Left lung (tissue), 10 donors: ENCODE results near the gene TMEM60. TPM values are rescaled to one million over a fixed set of nuclear protein-coding genes. Genes with fewer than 3 reads are reported as not detected.
A peak's percentile ranks its signal among the peaks of the same experiment; 100 is the strongest.

Source experiments
- ATAC-seq: fragments of 200-7000 bp; cut with Tn5 transposase; one replicate; pipeline ENCODE4 v1.9.1; 2020; ENCODE audit warnings: moderate library complexity
- DNase-seq, 4 donors: peaks; one replicate each; pipeline ENCODE4 v3.0.0-alpha.2; 2013 to 2020
- H3K27ac ChIP-seq, 2 donors: fragments of 200-600 bp; sonication (generic) in 1 of 2; one replicate each; pipeline versions ENCODE4 v1.5.0 to v1.8.0; 2020 to 2021
- H3K27me3 ChIP-seq, 2 donors: fragments of 200-600 bp; sonication (generic) in 1 of 2; one replicate each; pipeline versions ENCODE4 v1.5.0 to v1.8.0; 2020 to 2021
- H3K36me3 ChIP-seq, 2 donors: fragments of 200-600 bp; sonication (generic) in 1 of 2; one replicate each; pipeline versions ENCODE4 v1.5.0 to v1.8.0; 2020 to 2021
- H3K4me1 ChIP-seq, 2 donors: fragments of 200-600 bp; one replicate each; pipeline ENCODE4 v1.8.0; 2021
- H3K4me3 ChIP-seq, 2 donors: fragments of 200-600 bp; sonication (generic) in 1 of 2; one replicate each; pipeline versions ENCODE4 v1.5.0 to v1.8.0; 2020 to 2021; ENCODE audit warnings: mild to moderate bottlenecking in 1 of 2
- H3K9me3 ChIP-seq, 2 donors: fragments of 200-600 bp; sonication (generic) in 1 of 2; one replicate each; pipeline versions ENCODE4 v1.5.0 to v1.8.0; 2020 to 2021
- intact Hi-C, 2 donors: fragments of 100-400 bp; cut with DNase I; formaldehyde crosslinking; loops; one replicate each; pipeline versions ENCODE4 v1.11.2 to v1.14.2; 2022
- polyA plus RNA-seq, 6 donors: library from polyadenylated mRNA; unstranded; fragments of 120-200 nt; gene quantifications; one replicate each; pipeline ENCODE4 v1.2.1, GENCODE V29; 2013; ENCODE audit not compliant: insufficient read length in 6 of 6
- total RNA-seq, 2 donors: library from RNA; stranded (reverse); fragmentation: NEBNext Ultra II Directional; extraction: Animal tissue kit (Norgen Biotek cat#: 25700); gene quantifications; one replicate each; pipeline ENCODE4 v1.2.1, GENCODE V29; 2021
- TF ChIP-seq, protein P1 (sequence below), 2 donors: fragments of 200-600 bp; sonication (generic) in 1 of 2; IDR thresholded peaks; one replicate each; pipeline versions ENCODE4 v1.5.0 to v1.8.0; 2021; ENCODE audit warnings: antibody characterized with exemption in 2 of 2
- donor health status: DM: no; HTN: yes; CAD: no.
- donor health status: DM: no; HTN: no; CAD: no.

TMEM60 gene
- total and polyA plus RNA-seq, 8 donors = 20.2 to 22.8 (median 21.2) TPM

DNA sequence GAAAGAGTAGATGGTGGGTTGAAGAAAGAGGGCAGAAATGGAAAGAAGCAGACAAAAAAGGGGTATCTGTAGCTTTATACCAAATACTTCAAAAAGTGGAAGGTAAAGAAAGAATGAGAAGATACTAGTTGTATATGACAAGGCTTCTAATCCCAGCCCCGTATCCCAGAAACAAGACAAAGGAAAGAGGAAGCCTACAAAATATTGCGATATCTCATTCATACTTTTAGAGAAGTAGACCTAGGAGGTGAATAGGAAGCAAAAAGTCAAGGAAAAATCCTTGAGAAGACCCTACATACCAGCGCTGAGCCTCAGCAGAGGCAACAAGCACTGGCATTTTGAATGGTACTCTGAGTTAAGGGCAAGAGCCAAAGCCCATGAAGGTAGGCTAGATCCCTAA lies 26.9 kb upstream of the TMEM60 start:
- no peak for DNase-seq
- intact Hi-C loops = no loop called here
- no peak overlapping the region for H3K4me3 ChIP-seq
- H3K4me1 ChIP-seq = peaks cover 0 to 14% of the 10 kb centered on the region in 2 donors
- TF ChIP-seq, protein P1, sequence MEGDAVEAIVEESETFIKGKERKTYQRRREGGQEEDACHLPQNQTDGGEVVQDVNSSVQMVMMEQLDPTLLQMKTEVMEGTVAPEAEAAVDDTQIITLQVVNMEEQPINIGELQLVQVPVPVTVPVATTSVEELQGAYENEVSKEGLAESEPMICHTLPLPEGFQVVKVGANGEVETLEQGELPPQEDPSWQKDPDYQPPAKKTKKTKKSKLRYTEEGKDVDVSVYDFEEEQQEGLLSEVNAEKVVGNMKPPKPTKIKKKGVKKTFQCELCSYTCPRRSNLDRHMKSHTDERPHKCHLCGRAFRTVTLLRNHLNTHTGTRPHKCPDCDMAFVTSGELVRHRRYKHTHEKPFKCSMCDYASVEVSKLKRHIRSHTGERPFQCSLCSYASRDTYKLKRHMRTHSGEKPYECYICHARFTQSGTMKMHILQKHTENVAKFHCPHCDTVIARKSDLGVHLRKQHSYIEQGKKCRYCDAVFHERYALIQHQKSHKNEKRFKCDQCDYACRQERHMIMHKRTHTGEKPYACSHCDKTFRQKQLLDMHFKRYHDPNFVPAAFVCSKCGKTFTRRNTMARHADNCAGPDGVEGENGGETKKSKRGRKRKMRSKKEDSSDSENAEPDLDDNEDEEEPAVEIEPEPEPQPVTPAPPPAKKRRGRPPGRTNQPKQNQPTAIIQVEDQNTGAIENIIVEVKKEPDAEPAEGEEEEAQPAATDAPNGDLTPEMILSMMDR (IDR thresholded peaks at IDR 0.05) = no peak
- H3K27ac ChIP-seq = no peak overlapping the region
- no peaks in the 10 kb centered on the region for H3K27me3 ChIP-seq
- ATAC-seq = no peak
- peaks cover 5 to 41% of the 10 kb centered on the region in 2 donors for H3K9me3 ChIP-seq
- no peaks in the 10 kb centered on the region for H3K36me3 ChIP-seq

DNA sequence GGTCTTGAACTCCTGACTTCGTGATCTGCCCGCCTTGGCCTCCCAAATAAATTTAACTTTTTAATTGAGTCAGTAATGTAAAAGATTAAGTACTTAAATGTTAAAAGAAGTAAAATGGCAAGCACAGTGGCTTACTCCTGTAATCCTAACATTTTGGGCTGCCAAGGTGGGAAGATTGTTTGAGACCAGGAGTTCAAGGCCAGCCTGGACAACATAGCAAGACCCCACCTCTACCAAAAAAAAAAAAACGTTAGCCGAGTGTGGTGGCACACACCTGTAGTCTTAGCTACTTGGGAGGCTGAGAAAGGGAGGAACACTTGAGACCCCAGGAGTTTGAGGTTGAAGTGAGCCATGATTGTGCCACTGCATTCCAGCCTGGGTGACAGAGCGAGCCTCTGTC lies 26.4 kb upstream of the TMEM60 start:
- DNase-seq (no peak), ATAC-seq (no peak)
- Histone ChIP-seq H3K36me3 (no peaks in the 10 kb centered on the region), H3K4me3 (no peak overlapping the region), H3K27ac (peak overlapping the region in 1 of 2 donors; percentile 20), H3K27me3 (no peaks in the 10 kb centered on the region), H3K4me1 (peaks cover 0 to 14% of the 10 kb centered on the region in 2 donors), H3K9me3 (peaks cover 5 to 46% of the 10 kb centered on the region in 2 donors)
- TF ChIP-seq, protein P1 (IDR thresholded peaks at IDR 0.05) = no peak
- intact Hi-C loops = no loop called here

DNA sequence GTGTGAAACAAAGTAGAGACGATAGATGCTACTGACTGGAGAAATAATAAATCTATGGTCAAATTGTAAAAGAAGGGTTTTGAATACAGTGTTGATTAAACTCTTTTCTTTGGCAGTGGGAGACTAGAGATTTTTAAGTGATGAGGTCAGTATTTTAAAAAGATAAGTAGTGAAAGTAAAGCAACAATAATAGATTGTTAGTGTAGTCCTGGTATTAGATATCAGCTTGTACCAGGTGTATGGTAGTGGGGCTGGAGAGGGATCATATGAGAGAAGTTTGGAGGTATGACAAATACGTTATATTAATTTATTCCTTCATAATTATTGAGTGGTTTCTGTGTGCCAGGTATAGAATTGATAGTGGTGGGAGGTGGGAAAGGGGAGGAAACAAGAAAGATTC lies 25.6 kb upstream of the TMEM60 start:
- no peak for DNase-seq
- no peaks in the 10 kb centered on the region for H3K36me3 ChIP-seq
- H3K27me3 ChIP-seq = no peaks in the 10 kb centered on the region
- peaks cover 0 to 14% of the 10 kb centered on the region in 2 donors for H3K4me1 ChIP-seq
- no peak for ATAC-seq
- peak overlapping the region in 1 of 2 donors; percentile 20 for H3K27ac ChIP-seq
- no peak overlapping the region for H3K4me3 ChIP-seq
- peaks cover 5 to 53% of the 10 kb centered on the region in 2 donors for H3K9me3 ChIP-seq
- intact Hi-C loops = no loop called here
- TF ChIP-seq, protein P1 (IDR thresholded peaks at IDR 0.05) = no peak

DNA sequence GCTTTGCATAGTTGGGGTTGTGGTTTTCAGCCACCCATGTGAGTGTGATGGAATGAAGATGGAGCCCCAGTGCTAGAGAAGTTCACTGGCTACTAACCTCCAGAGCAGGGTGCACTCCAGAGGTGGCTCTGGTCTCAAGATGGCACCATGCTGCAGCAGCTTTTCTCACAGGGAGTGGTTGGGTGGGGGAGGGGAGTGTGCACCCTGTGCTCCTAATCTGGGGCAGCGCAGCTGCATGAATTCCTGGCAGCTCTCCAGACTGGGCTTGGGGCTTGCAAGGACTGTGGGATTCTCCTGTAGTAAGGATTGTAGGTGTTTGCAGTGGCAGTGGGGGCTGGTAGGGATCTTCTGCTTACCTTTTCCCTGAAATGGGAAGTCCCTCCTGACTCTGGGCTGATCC lies 24.0 kb upstream of the TMEM60 start:
- no peak overlapping the region for H3K4me3 ChIP-seq
- peaks cover 0 to 14% of the 10 kb centered on the region in 2 donors for H3K4me1 ChIP-seq
- ATAC-seq (no peak), DNase-seq (no peak)
- no peaks in the 10 kb centered on the region for H3K36me3 ChIP-seq
- H3K27ac ChIP-seq = no peak overlapping the region
- intact Hi-C loops = no loop called here
- H3K27me3 ChIP-seq = no peaks in the 10 kb centered on the region
- peaks cover 5 to 65% of the 10 kb centered on the region in 2 donors for H3K9me3 ChIP-seq
- TF ChIP-seq, protein P1 (IDR thresholded peaks at IDR 0.05) = no peak

DNA sequence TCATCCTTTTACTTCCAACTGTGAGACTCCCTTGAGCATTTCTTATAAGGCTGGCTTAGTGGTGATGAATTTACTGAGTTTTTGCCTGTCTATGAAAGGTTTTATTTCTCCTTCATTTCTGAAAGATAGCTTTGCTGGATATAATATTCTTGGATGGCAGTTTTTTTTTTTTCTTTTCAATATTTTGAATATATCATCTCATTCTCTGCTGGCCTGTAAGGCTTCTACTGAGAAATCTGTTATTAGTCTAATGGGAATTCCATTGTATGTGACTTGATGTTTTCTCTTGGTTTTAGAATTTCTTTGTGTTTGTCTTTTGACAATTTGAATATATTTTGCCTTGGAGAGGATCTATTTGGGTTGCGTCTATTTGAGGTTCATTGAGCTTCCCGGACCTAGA lies 22.7 kb upstream of the TMEM60 start:
- TF ChIP-seq, protein P1 (IDR thresholded peaks at IDR 0.05) = no peak
- Histone ChIP-seq H3K36me3 (no peaks in the 10 kb centered on the region), H3K4me3 (no peak overlapping the region), H3K4me1 (peaks cover 0 to 14% of the 10 kb centered on the region in 2 donors), H3K27me3 (no peaks in the 10 kb centered on the region), H3K9me3 (peaks cover 5 to 64% of the 10 kb centered on the region in 2 donors), H3K27ac (no peak overlapping the region)
- no peak for DNase-seq
- no peak for ATAC-seq
- intact Hi-C loops = no loop called here
